Measurements from ENCODE around the gene TRIM8. TPM values are rescaled to one million over a fixed set of nuclear protein-coding genes. Genes with fewer than 3 reads are reported as not detected.
"Not testable (repeated sequence)": the region's sequence is repeated elsewhere in the genome, so short reads cannot be mapped to it uniquely, and the experiment has no call there.

The TRIM8 gene
- total RNA-seq, 1 donor from 2014 or later, result 30.2 TPM

DNA sequence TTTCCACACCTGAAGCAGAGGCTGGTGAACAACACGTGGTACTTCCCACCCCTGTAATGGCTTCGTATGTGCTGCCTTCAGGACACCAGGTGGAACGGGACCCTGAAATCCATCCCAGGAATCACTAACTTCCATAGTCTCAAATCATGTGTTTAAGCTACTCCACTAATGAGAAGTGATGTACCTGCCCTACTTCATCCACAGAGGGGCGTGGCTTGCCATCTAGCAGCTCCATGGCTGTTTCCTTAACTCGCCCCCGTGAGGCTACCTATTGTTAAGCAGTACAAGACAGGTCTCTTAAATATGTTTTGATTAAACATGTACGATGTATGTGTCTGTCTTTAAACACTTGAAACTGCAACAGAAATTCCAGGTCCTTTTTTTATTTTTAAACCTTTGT is 38.1 kb downstream of the TRIM8 start:
- FAIRE-seq, result no peak

DNA sequence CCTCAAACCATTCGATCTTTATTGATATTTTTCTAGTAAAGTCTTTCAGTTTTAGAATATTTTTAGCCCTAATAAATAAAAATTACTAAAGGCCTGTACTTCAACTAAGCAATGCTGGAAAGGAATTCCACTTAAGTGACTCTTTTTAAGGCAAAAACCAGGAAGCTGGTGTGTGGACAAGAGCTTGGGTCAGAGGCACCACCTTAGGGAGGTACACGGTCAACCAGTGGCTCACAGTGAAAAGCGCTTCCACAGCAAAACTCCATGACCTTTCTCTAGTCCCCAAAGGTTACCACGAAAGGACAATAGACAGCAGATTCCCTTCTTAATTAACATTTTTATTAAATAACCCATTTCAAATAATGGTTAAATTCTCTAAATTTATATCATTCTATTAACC is 38.7 kb downstream of the TRIM8 start:
- DNase-seq (ENCODE audit: low spot score in 2 of 2), result no peak
- no peak for FAIRE-seq

More for the DNA sequence above, 38.1 kb downstream of the TRIM8 start:
- no peak for DNase-seq (ENCODE audit: low spot score in 2 of 2)

DNA sequence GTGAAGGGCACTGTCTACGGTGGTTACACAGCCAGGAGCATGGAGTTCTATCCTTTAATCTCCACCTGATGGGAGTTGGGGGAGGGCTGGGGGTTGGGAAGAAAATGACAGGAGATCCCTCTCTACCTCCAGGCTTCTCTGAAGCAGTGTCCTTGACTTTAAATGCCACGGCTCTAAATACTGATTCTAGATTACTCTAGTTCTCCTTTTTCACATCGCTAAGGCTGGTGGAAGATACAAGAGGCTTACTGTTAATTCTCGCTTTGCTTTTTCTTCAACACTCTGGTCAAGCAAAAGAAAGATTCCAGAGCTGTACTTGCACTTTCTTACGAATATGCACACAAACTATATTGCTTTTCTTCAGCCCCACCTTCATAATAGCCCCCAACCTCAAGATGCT is 39.5 kb downstream of the TRIM8 start:
- no peak for DNase-seq (ENCODE audit: low spot score in 2 of 2)
- FAIRE-seq, result no peak

DNA sequence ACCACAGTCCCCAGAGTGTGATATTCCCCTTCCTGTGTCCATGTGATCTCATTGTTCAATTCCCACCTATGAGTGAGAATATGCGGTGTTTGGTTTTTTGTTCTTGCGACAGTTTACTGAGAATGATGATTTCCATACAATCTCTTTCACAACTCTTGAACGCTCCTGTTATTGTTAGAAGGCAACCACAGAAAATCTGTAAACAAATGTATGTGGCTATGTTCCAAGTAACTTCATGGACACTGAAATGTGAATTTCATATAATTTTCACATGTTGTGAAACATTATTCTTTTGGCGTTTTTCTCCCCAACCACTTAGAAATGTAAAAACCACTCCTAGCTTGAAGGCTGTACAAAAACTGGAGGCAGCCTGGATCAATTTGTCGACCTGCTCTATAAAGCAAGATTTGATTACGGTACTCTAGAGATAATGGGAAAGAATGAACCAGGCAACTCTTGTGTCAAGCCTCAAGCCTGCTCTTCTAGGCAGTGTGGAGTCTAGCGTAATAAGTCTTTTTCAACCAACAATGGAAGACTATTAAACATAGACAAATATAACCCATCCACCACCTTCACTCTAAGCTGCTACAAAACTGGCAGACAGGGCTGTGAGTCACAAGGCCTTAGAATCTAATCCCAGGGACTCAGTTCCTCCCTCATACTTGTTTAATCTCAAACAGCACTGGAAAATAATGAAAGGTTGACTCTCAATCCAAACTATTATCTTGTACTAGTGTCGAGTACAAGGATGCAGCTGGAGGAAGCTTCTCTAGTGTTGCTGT is 47.2 kb downstream of the TRIM8 start:
- DNase-seq (ENCODE audit: low spot score in 2 of 2) (no peak), FAIRE-seq (no peak)

DNA sequence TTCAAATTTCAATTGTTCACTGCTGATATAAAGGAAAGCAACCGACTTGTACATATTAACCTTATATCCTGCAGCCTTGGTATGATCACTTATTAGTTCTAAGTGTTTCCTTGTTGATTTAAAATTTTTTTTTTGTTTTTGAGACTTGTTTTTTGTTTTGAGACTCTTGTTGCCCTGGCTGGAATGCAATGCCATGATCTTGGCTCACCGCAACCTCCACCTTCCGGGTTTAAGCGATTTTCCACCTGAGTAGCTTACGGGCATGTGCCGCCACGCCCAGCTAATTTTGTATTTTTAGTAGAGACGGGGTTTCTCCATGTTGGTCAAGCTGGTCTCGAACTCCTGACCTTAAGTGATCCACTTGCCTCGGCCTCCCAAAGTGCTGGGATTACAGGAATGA is 51.1 kb downstream of the TRIM8 start:
- FAIRE-seq; DNase-seq (ENCODE audit: low spot score in 2 of 2): not testable (repeated sequence)

DNA sequence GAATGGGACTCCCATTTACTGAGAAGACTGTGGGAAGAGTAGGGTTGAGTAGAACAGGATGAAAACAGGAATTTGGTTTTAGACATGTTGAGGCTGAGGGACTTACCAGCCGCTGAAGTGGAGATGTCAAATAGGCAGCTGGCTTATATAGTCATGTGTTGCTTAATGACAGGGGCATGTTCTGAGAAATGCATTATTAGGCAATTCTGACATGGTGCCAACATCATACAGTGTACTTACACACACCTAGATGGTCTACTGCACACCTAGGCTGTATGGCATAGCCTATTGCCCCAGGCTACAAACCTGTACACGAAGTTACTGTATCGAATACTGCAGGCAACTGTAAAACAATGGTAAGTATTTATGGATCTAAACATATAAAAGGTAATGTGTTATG is 52.5 kb downstream of the TRIM8 start:
- no peak for FAIRE-seq

DNA sequence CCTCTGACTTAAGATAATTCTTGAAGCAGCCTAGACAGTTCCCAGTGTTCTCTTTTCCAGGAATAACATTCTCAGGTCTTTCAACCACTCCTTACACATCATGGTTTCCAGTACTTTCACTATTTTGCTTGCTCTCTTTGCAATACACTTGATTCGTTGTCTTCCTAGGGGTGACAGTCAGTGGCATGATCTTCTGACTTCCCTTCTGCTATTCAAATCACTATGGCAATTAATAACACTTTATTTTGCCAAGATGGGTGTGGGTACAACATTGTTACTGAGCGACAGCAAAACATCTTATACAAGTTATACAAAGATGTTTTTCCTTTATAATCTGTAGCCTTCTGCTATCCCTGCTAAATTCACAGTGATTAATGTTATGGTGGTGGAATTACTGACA is 54.6 kb downstream of the TRIM8 start:
- no peak for FAIRE-seq
- DNase-seq (ENCODE audit: low spot score in 2 of 2), result no peak

More for the DNA sequence above, 52.5 kb downstream of the TRIM8 start:
- no peak for DNase-seq (ENCODE audit: low spot score in 2 of 2)

DNA sequence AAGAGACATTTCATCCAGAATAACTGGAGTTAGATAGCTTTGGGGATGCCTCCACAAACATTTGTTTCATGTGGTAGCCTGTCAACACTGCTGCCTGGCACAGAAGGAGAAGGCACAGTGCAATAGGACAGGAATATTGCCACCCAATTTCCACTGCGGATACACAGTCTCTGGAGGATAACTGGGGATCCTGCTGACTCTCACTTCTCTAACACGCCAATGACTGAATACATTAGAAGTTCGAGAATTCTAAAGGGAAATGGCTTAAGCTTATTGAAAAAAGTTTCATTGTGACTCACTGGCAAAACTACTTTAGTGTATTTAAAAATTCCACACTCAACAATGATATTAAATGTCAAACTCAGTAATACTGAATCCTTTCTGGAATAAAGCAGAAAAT is 57.0 kb downstream of the TRIM8 start:
- DNase-seq (ENCODE audit: low spot score in 2 of 2) (no peak), FAIRE-seq (no peak)

DNA sequence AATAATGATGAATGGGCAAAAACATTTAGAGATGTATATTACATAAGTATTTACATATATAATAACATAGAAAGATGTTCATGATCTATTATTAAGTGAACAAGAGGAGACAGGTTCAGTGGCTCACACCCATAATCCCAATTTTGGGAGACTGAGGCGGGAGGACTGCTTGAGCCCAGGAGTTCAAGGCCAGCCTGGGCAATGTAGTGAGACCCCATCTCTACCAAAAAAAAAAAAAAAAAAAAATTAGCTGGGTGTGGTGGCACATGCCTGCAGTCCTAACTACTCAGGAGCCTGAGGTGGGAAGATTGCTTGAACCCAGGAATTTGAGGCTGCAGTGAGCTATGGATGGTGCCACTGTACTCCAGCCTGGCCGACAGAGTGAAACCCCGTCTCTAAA is 57.5 kb downstream of the TRIM8 start:
- no peak for DNase-seq (ENCODE audit: low spot score in 2 of 2)
- FAIRE-seq, result no peak

DNA sequence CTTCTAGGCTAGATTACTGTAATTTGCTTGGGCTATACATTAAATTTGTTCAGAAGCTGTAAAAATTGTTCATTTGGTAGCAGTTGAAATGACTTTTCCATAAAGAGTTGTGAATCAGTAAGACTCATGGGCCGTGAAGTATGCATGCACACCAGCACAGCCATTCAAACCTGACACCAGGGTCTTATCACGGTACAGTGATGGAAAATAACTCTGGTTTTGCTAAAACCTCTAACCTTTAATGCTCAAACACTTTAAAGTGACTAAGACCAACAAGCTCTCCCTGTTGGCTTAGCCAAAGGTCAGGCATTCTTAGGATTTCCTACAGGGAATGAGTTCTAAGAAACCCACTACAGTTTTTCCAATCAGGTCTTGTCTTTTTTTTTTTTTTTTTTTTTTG is 58.5 kb downstream of the TRIM8 start:
- DNase-seq (ENCODE audit: low spot score in 2 of 2), result no peak
- FAIRE-seq, result no peak

DNA sequence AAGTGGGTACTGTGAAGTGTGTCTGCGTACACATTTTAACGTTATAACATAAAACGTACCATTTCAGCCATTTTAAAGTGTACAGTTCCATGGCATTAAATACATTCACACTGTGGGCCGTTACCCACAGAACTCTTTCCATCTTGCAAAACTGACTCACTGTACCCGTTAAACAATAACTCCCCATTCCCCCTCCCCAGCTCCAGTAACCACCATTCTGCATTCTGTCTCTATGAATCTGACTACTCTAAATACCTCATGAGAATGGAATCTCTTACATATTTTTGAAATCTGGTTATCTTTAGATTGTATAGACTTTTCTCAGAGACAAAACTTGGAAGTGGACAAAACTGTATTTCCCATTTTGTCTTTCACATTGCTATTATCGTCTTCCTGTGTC is 60.6 kb downstream of the TRIM8 start:
- DNase-seq (ENCODE audit: low spot score in 2 of 2) (no peak), FAIRE-seq (no peak)

DNA sequence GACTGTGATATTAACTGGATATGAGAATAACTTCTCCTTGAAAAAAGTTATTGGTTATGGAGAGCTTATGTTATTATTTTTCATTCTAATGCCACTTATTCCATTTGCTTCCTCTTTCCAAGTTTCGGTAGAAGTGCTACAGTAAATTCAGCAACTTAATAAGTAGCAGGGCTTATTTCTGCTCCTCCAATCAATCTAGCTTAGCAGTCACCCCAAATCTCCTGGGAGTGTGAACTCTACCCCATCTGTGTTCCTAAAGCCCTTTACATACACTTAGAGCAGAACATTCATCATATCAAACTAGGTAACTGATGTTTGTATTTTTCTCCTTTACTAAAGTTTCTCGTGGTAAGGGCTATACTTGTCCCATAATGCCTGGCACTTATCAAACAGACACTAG is 61.3 kb downstream of the TRIM8 start:
- FAIRE-seq (no peak), DNase-seq (ENCODE audit: low spot score in 2 of 2) (no peak)

Other genes with a start within 250 kb of the TRIM8 start
- gene NFKB2, start 248.8 kb upstream of the TRIM8 start, total RNA-seq, result 0.41 TPM
- gene PSD, start 225.7 kb upstream of the TRIM8 start, total RNA-seq, result 98.2 TPM
- gene FBXL15, start 223.6 kb upstream of the TRIM8 start, total RNA-seq, result 13.5 TPM
- 53.0 TPM for gene CUEDC2, start 211.9 kb upstream of the TRIM8 start, total RNA-seq
- 0.82 TPM for gene C10orf95, start 192.9 kb upstream of the TRIM8 start, total RNA-seq
- 238 TPM for gene ACTR1A, start 141.8 kb upstream of the TRIM8 start, total RNA-seq
- 2.9 TPM for gene SUFU, start 140.5 kb upstream of the TRIM8 start, total RNA-seq
- 32.2 TPM for gene ARL3, start 69.9 kb downstream of the TRIM8 start, total RNA-seq
- gene SFXN2, start 70.2 kb downstream of the TRIM8 start, total RNA-seq, result 4.1 TPM
- gene WBP1L, start 99.5 kb downstream of the TRIM8 start, total RNA-seq, result 15.5 TPM
- not detected for gene CYP17A1, start 192.9 kb downstream of the TRIM8 start, total RNA-seq
- 31.0 TPM for gene BORCS7, start 209.8 kb downstream of the TRIM8 start, total RNA-seq
- 13.5 TPM for gene AS3MT, start 225.0 kb downstream of the TRIM8 start, total RNA-seq

All from frontal cortex (tissue), 4 donors.